H1 (cell line): Measurements from ENCODE around the gene NOS3. TPM values are rescaled to one million over a fixed set of nuclear protein-coding genes. Genes with fewer than 3 reads are reported as not detected.

Experiments
- EGR1 ChIP-seq: IDR thresholded peaks from 2 replicates; pipeline ENCODE4 v1.6.1; 2011; ENCODE audit warnings: low read depth, low read length, borderline replicate concordance
- GTF2F1 ChIP-seq: IDR thresholded peaks from 2 replicates; pipeline ENCODE4 v1.6.1; 2012; ENCODE audit warnings: low read depth, low read length, improper control_type of control experiment, borderline replicate concordance
- KDM4A ChIP-seq: IDR thresholded peaks from one replicate; pipeline ENCODE4 v1.7.1; 2012; ENCODE audit warnings: low read depth, mild to moderate bottlenecking, moderate library complexity, low read length, inconsistent platforms; ENCODE audit not compliant: severe bottlenecking
- SIRT6 ChIP-seq: IDR thresholded peaks from one replicate; pipeline ENCODE4 v1.7.1; 2012; ENCODE audit warnings: low read length, inconsistent platforms
- ZNF274 ChIP-seq: IDR thresholded peaks from 2 replicates; pipeline ENCODE4 v1.7.0; 2012; ENCODE audit warnings: low read length, borderline replicate concordance; ENCODE audit errors: extremely low read depth
- polyA plus RNA-seq, 7 experiments: library from polyadenylated mRNA; depleted of rRNA in 3 of 7; stranded (reverse) in 5 of 7; unstranded in 2 of 7; fragments of >200 nt in 5 of 7; fragments of 200-250 nt in 2 of 7; gene quantifications; 1 replicate in 5 of 7; 2 replicates in 1 of 7; 4 replicates in 1 of 7; pipeline versions ENCODE4 v1.2.1 to v1.2.3, GENCODE V29; 2011 to 2013; ENCODE audit warnings: missing spikeins in 2 of 7, mixed read lengths in 2 of 7
- total RNA-seq: library from RNA; stranded (reverse); fragmentation: NEBNext Ultra II Directional; extraction: Animal tissue kit (Norgen Biotek cat#: 25700); gene quantifications from 2 replicates; pipeline ENCODE4 v1.2.1, GENCODE V29; 2021
- TF ChIP-seq, protein P1 (sequence below): IDR thresholded peaks from 2 replicates; pipeline ENCODE4 v1.6.1; 2012; ENCODE audit warnings: inconsistent platforms

Gene NOS3
- total and polyA plus RNA-seq, 2 of the 8 experiments (the other 6 are each of a cell fraction or from before 2014, with no cell fraction given) = 4.4 to 16.2 TPM

- TF ChIP-seq ZNF274 (no peak), SIRT6 (no peak), KDM4A (no peak), EGR1 (no peak), GTF2F1 (no peak)
- TF ChIP-seq, protein P1, sequence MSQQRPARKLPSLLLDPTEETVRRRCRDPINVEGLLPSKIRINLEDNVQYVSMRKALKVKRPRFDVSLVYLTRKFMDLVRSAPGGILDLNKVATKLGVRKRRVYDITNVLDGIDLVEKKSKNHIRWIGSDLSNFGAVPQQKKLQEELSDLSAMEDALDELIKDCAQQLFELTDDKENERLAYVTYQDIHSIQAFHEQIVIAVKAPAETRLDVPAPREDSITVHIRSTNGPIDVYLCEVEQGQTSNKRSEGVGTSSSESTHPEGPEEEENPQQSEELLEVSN = no peak
- TF ChIP-seq, all 59 proteins: peak for 0
Measured at GRCh38 chr7:151031011-151031410, 40.2 kb downstream of the NOS3 start (continued).
